TTC549 (cell line): ENCODE data around the gene TFPI.
"Not testable (repeated sequence)": the region's sequence is repeated elsewhere in the genome, so short reads cannot be mapped to it uniquely, and the experiment has no call there.

Source experiments
- FAIRE-seq: peaks from 2 replicates; lab custom pipeline; 2012; peaks lifted over from hg19 to GRCh38; lab: Jason Lieb, UNC

Gene TFPI

DNA sequence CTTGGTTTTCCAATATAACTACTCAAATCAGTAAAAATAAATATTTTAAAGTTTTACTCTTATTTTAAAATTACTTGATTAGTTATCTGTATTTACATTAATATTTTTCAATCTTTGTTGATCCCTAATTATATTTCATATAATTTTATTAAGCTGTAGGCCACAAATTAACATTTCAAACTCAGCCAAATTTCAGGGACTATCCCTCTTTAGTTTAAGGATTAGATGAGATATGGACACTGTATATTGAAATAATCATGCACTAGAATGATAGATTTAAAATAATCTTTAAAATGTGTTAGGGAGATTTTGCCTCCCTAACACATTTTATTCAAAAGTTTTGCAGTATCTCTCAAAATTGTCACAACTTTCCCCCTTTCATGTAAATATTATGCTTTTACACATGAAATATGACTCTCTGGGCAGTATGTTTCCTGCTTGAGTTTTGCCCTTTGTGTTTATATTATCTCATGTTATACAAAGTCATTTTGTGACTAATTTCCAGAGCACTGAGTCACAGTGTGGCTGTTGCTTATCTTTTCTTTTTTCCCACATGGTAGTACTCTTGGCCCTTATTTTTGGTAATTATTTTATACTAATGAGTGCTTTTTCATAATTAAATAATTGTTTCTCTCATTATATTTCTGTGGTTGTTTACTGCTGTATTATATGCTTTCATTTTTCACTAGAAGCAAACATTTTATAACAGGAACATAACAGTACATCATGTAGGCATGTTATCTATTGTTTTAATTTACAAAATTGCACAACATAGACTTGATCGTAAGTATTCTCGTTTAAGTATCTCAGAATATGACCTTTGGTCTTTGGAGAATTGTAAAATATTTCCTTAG lies 1.2 kb downstream of the TFPI start:
- no peak for FAIRE-seq

DNA sequence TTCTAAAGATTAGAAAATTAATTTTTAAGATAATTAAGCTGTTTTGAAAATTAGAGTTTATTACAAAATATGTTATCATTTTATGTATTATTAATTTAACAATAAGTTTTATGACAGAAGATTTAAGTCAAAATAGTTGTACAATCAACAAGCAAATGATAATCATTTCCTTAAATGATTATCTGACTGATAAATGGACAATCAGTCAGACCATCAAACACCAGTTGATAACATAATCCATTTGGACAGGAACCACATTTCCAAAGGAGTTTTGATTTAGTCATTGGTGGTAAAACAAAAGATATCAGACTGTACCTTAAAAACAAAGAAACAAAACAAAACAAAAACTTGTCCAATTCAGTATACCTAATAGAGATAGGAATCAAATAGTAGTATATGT lies 1.9 kb downstream of the TFPI start:
- FAIRE-seq = no peak

DNA sequence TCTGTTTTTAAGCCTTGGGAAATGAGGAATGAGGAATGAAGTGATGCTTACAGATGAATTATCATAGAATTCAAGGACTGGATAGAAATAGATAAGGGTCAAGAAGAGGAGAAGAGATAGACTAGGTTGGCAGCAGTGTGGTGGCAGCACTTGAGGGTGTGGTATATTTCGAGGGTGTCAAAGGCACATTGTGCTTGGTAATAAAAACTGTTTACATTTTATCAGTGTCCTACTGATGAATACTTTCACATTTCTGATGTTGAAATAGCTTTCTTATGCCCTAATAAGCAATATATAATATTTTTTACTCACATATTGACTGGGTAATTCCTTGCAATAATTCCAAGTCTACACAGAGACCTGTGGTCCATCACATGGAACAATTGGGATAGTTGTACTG lies 3.4 kb downstream of the TFPI start:
- no peak for FAIRE-seq

DNA sequence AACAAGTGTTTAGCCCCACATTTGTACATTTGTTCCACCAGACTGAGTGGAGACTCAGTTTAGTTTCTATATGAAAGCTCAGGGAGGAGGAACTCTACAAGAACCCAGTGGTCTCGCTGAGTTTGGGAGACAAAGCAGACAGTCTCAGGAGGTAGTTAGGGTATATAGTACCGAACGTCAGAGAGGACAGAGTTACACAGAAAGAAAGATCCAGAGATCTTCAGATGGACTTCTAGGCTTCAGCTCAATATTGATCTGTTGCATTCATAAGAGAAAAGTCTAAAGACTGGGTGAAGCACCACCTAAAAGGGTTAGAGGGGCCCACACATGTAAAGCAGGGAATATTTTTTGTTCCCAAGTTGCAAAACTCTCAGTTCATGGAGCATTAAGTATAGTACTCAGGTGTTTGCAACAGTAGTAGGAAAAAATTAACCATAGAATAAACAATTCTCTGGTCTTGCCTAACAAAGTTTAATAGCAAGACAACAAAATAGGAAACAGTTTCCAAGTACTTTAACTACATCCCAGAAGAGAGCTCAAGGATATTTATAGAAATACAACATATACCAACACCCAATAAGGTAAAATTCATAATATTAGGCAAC lies 4.2 kb downstream of the TFPI start:
- FAIRE-seq = peak; percentile 25

DNA sequence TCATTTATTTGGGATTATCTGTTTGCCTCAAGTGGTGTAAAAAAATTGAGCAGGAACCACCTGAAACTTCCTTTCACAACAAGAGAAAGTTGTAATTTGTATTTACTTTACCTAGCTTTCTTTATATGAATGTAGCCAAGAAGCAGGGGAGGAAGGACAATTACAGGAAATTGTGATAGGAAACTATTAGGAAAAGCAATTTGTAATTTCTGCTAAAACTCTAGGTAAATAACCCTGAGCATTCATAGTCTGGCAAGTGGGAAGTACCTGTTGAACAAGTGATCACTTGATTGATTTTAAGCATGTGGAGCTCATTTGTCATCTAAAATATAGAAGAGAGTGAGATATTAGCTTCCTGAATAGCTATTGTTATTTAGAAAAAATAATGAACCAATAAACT lies 5.0 kb downstream of the TFPI start:
- no peak for FAIRE-seq

DNA sequence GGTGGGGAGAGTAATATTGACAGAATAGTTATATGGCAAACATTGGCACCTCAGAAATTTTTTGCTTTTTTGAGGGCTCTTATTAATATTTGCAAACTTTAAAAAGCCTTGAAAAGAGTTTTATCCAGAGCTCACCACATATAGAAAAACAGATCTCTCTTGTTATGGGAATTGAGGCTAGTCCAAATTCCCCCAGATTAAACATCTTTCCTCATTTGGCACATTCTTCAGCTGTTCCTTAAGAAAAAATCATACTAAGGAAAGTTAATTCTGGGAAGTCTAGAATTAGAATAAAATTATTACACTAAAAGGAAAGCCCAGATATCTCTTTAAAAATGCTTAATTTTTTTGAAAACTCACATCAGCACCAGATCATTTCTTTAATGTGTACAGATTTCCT lies 5.6 kb downstream of the TFPI start:
- FAIRE-seq = no peak

DNA sequence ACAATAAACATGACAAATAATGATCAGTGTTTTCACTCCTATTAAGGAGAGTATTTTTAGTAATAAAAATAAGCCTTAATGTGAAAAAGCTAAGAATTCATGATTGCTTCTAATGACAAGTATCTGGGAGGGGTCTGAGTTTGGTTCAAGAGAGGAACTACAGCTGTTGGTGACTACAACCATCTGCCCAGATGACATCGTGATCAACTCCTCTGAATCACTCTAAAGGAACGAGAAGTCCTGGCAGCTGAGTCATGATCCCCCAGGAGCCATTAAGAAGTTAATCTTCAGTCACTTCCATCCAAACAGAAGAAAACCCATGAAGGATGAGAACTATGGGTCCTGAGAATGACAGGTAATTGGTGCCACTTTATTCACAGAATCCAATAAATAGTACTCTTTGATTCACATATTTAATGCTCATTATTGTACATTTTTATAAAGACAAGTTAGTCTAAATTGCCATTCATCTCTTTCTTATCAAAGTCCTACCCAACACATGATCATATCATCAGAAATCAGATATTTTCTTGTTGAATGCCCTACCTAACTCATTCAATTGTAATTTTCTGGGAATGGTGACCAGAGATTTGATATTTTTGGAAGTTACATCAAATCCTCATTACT lies 6.8 kb downstream of the TFPI start:
- FAIRE-seq = peak; percentile 98

DNA sequence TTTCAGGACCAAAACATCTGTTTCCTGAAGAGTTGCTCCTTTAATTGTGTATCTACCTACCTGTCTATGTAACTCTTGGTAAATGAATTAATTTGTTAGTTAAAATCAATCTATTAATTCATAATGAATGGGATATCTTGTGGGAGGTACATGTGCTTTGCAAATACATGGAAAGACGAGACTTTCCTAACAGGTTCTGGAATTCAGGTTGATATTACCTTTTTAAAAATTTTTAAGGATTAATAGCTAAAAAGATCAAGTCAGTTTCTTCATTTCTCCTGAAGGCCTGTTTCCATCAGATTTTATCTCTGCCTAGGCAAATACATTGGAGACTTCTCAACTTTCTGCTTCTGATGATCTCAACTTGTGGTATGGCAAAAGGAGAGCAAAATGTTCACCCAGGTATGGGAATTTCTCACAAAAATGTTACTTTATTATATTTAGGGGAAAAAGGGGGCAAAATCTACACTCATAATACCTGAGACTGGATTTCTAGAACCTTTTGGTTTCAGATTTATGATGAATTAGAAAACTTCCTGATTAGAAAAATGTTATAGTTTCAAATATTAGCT lies 7.4 kb downstream of the TFPI start:
- FAIRE-seq = peak; percentile 46

DNA sequence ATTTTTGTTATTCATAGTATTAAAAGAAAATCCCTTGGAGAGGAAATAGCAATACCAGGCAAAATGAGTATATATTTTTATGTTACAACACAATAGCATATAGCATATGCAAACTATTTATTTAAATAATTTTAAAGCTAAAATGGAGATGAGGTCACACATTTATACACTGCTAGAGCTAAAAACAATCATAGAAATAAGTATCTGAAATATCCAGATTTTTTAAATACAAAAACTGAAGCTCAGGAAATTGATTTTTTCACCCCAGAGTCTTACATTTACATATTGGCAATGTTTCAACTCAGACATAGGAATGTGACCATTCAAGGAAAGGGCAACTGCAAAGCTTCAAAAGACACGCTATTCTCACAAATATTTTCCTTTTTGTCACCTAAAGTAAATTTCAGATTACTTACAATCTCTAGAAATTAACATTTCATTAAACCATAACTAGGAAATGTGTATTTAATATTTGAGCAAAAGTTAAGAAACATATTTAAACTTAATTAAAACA lies 8.9 kb downstream of the TFPI start:
- FAIRE-seq = peak; percentile 97

DNA sequence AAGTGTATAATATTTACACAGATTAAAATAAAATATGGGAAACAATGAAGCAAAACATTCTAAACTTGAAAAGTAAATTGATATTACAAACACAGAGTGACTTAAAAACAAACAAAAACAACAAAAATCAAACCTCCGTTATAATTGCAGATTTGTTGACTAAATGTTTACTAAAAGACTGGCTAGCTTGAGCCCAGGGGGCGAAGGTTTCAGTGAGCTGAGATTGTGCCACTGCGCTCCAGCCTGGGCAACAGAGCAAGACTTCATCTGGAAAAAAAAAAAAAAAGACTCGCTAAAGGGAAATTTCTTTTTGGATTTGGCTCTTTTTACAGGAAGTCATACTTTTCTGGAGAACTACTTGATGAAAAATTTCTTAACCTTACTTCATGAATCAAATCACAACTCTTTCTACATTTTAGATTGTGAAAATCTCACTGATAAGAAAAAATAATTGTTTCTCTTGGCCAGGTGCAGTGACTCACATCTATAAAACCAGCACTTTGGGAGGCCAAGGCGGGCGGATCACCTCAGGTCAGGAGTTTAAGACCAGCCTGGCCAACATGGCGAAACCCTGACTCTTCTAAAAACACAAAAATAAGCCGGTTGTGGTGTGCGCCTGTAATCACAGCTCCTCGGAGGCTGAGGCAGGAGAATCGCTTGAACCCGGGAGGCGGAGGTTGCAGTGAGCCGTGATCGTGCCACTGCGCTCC lies 9.7 kb downstream of the TFPI start:
- no peak for FAIRE-seq

DNA sequence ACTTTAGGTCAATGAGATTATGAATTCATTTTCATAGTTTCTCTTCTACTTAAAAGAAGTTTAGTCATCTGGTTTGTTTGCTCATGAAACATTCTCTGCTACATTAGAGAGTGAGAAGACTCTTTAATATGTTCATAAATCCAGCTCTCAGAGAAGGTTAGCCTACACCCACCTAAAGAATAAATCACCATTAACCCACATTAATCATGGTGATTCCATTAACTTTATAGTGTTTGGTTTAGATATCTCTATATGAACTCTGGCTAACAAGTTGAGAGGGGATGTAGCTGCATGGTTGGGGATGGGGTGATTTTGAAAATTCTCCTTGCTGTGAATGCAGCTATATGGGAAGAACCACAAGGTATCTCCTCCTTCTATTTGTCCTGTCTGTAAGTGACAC lies 10.7 kb downstream of the TFPI start:
- FAIRE-seq = no peak

DNA sequence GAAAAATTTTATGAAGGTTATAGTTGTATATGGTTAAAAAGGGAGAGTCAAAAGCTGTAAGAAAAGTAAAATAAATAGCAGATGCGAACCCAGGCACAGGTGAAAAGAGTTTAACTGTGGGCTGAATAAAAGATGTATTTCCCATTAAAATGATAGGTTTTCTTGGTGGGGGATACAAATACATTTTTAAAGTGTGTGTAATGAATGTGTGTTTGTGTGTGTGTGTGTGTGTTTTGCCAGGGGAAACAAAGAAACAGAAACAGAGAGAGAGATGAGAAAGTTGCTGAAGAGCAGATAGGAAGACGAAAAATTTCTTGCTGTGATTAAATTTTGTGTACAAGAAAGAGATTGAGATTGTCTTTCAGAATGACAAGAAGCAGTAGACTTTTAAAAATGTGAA lies 12.1 kb downstream of the TFPI start:
- FAIRE-seq = no peak

DNA sequence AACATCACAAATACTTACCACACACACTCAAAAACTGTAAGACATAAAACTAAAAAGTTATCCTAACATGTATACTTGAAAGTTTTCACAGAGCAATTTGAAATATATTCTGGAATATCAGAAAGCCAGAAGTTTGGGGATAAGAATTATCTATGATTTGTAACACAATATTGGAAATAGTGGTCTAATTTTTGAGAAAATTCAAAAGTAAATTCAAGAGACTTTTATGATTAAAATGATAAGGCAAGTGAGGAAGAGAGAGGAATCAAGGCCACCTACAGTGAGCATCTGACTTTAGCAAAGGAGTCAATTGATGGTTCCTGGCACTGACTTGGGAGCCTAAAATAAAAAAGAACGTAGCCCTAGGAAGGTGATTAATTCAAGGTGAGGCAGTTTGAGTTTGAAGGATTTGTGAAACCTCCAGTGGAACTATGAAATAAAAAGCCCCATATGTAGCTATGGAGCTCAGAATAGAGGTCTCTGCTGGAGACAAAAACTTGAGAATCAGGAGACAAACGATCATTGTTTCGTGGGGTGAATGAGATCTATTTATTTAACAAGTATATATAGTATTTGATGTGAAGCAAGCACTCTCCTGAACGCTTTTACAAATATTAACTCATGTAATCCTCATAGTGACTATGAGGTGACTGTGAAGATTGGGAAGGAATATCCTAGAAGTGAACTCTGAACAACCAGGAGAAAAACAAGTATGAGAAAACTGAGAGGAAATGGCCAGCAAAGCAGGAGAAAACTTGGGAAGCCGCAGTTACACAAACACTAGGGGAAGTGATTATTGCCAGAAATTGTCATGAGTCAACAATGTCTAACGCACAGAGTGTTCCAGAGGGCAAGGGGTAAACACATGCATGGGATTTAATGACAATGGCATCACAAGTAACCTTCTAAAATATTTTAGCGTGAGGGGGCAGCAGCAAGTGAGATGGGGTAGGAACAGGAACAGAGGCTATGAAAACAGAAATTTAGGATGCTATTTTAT lies 12.8 kb downstream of the TFPI start:
- peak; percentile 99 for FAIRE-seq

DNA sequence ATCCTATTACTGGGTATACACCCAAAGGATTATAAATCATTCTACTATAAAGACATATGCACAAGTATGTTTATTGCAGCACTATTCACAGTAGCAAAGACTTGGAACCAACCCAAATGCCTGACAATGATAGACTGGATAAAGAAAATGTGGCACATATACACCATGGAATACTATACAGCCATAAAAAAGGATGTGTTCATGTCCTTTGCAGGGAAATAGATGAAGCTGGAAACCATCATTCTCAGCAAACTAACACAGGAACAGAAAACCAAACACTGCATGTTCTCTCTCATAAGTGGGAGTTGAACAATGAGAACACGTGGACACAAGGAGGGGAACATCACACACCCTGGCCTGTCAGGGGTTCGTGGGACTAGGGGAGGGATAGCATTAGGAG lies 16.0 kb downstream of the TFPI start:
- FAIRE-seq = not testable (repeated sequence)

DNA sequence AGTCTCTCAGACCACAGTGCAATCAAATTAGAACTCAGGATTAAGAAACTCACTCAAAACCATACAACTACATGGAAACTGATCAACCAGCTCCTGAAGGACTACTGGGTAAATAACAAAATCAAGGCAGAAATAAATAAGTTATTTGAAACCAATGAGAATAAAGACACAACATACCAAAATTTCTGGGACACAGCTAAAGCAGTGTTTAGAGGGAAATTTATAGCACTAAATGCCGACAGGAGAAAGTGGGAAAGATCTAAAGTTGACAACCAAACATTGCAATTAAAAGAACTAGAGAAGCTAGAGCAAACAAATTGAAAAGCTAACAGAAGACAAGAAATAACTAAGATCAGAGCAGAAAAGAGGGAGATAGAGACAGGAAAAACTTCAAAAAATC lies 18.9 kb downstream of the TFPI start:
- not testable (repeated sequence) for FAIRE-seq

DNA sequence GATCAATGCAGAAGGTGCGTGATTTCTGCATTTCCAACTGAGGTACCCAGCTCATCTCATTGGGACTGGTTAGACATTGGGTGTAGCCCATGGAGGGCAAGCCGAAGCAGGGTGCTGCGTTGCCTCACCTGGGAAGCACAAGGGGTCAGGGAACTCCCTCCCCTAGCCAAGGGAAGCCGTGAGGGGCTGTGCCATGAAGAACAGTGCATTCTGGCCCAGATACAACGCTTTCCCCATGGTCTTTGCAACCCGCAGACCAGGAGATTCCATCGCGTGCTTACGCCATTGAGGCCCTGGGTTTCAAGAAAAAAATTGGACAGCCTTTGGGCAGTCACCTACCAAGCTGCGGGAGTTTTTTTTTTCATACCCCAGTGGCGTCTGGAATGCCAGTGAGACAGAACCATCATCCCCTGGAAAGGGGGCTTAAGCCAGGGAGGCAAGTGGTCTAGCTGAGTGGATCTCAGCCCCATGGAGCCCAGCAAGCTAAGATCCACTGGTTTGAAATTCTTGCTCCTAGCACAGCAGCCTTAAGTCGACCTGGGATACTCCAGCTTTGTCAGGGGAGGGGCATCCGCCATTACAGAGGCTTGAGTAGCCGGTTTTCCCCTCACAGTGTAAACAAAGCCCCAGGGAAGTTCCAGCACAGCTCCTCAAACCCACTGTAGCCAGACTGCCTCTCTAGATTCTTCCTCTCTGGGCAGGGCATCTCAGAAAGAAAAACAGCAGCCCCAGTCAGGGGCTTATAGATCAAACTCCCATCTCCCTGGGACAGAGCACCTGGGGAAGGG lies 21.7 kb downstream of the TFPI start:
- FAIRE-seq = no peak

DNA sequence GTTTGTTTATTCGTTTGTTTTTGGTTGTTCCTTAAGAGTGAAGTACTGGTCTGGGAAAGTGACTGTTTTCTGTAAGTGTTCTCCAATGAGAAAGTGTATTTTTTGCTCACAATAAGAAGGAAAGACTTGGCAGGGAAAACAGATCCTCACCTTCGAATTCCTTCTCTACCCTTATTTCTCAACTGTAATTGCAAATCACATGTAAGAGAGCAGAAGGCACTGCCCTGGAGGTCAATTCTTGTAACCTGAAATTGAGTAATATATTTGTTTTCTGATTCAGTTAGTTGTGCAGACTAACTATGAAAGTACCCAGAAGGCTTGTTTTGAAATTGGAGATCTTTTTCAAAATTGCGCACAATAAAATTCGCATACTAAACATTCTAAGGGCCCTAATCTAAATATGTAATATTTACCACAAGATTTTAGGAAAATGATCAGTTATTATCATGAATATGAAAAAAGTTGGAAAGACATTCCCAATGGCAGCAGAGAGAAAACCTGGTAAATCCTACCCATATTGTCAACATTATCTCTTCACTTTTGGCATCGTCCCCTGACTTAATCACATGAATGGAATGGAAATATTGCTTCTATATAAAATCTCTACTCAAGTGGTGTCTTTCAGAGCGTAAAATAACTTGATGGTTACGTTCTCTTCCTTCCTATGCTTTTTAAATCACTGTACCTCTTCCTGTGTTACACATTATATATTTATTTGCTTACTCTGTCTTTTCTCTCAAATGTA lies 24.1 kb downstream of the TFPI start:
- FAIRE-seq = peak; percentile 17

DNA sequence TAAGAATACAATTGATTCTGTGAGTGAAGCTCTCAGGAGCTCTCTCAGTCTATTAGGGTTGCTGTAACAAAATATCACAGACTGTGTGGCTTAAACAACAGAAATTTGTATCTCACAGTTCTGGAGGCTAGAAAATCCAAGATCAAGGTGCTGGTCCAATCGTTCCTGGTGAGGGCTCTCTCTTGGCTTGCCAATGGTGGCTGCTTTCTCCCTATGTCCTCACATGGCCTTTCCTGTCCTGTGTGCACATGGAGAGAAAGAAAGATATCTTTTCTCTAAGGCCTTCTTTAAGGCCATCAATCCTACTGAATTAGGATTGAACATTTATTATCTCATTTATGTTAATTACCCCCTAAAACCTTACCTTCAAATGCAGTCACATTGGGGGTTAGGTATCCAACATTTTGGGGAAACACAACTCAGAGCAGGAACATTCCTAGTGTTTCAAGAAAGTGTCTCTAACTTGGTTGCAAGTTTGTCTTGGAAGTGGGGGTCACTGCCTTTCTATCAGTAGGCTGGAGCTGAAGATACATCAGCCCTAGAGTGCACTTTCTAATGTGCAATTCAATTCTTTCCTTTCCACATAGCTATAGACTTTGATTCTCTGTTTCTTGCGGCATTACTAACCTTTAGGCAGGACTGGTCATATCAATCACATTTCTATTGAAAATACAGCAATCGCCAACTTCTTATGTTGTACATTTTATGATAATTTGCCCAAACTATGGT lies 24.8 kb downstream of the TFPI start:
- FAIRE-seq = no peak

DNA sequence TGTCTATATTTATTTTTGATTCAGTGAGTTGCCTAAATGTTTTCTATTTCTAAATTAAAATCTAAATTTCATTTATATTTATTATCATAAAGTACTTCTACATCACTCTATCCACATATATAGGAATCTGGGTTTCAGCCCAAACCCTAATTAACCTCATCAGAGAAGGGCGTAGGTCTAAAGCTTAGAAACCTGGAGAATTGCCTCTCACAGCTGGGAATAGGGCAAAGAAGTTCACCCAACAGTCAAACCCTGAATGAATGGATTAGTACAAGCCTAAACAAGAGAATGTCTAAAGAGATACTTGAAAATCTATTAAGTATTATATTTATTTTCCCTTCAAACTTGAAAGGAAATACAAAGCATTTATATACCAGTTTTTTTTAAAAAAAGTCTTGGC lies 26.2 kb downstream of the TFPI start:
- FAIRE-seq = no peak
